K562 (cell line): ENCODE results near the gene IRAK2. TPM values are rescaled to one million over a fixed set of nuclear protein-coding genes. Genes with fewer than 3 reads are reported as not detected.

Experiments
- ATF3 ChIP-seq, 2 experiments: fragments of 450-650 bp in 1 of 2; sonication (generic) in 1 of 2; formaldehyde crosslinking in 1 of 2; IDR thresholded peaks in 1 of 2; conservative IDR thresholded peaks in 1 of 2; 2 replicates each; pipeline versions ENCODE4 v1.6.1 to v1.8.1; 2016 to 2023; ENCODE audit warnings: mild to moderate bottlenecking in 2 of 2, moderate library complexity in 2 of 2, inconsistent platforms in 1 of 2, missing genetic modification reagents in 1 of 2
- CBX3 ChIP-seq, 2 experiments: IDR thresholded peaks; 1 replicate in 1 of 2; 2 replicates in 1 of 2; pipeline ENCODE4 v1.6.1; 2012; ENCODE audit warnings: inconsistent platforms in 2 of 2, low read length in 2 of 2, borderline replicate concordance in 1 of 2, control low read depth in 1 of 2
- E2F6 ChIP-seq, 2 experiments: IDR thresholded peaks; 2 replicates each; pipeline ENCODE4 v1.6.1; 2011; ENCODE audit warnings: borderline replicate concordance in 1 of 2, control low read depth in 1 of 2, low read depth in 1 of 2, low read length in 1 of 2, mild to moderate bottlenecking in 1 of 2, mixed read lengths in 1 of 2, moderate library complexity in 1 of 2; ENCODE audit not compliant: insufficient read depth in 1 of 2, insufficient read length in 1 of 2, poor library complexity in 1 of 2, severe bottlenecking in 1 of 2; ENCODE audit errors: extremely low read depth in 1 of 2
- GMEB1 ChIP-seq: fragments of 250-450 bp; sonication (Bioruptor Pico); IDR thresholded peaks from 2 replicates; pipeline ENCODE4 v1.4.0; 2020; ENCODE audit warnings: mild to moderate bottlenecking
- GTF2F1 ChIP-seq: IDR thresholded peaks from 2 replicates; pipeline ENCODE4 v1.6.1; 2011; ENCODE audit warnings: low read depth, low read length, improper control_type of control experiment
- KLF6 ChIP-seq: fragments of 250-450 bp; sonication (Bioruptor Pico); IDR thresholded peaks from 2 replicates; pipeline ENCODE4 v1.4.0; 2020; ENCODE audit warnings: mild to moderate bottlenecking, moderate library complexity, borderline replicate concordance
- MAX ChIP-seq: sonication (generic); formaldehyde crosslinking; IDR thresholded peaks from 2 replicates; pipeline ENCODE4 v1.9.0; 2022; ENCODE audit warnings: mild to moderate bottlenecking, missing genetic modification reagents
- NFYB ChIP-seq: IDR thresholded peaks from 2 replicates; pipeline ENCODE4 v1.6.1; 2011; ENCODE audit warnings: mild to moderate bottlenecking, moderate library complexity; ENCODE audit not compliant: insufficient read length; ENCODE audit errors: extremely low read depth
- PML ChIP-seq: IDR thresholded peaks from 2 replicates; pipeline ENCODE4 v1.6.1; 2012; ENCODE audit warnings: low read length, inconsistent platforms
- RBM14 ChIP-seq: fragments of 200-400 bp; formaldehyde crosslinking; IDR thresholded peaks from 2 replicates; pipeline ENCODE4 v1.6.1; 2018; ENCODE audit warnings: low read depth, mild to moderate bottlenecking, low read length, moderate library complexity, borderline replicate concordance; ENCODE audit not compliant: insufficient read depth
- STAG1 ChIP-seq: sonication (generic); formaldehyde crosslinking; IDR thresholded peaks from 2 replicates; pipeline ENCODE4 v1.5.0; 2020; ENCODE audit warnings: missing genetic modification reagents, borderline replicate concordance
- STAT5B ChIP-seq: fragments of 250-450 bp; sonication (Bioruptor Pico); IDR thresholded peaks from 2 replicates; pipeline ENCODE4 v1.8.0; 2021; ENCODE audit warnings: mild to moderate bottlenecking, inconsistent platforms
- TCF15 ChIP-seq: fragments of 250-450 bp; sonication (Bioruptor Pico); IDR thresholded peaks from 2 replicates; pipeline ENCODE4 v1.8.0; 2022; ENCODE audit warnings: moderate library complexity, mild to moderate bottlenecking, inconsistent platforms
- VEZF1 ChIP-seq: fragments of 200-800 bp; sonication (Bioruptor generic); IDR thresholded peaks from 2 replicates; pipeline ENCODE4 v1.6.1; 2017; ENCODE audit warnings: missing genetic modification characterization, missing compliant biosample characterization
- YY1 ChIP-seq, 3 experiments: IDR thresholded peaks; 2 replicates each; pipeline ENCODE4 v1.6.1; 2011; ENCODE audit warnings: low read length in 2 of 3, mild to moderate bottlenecking in 2 of 3, moderate library complexity in 2 of 3, borderline replicate concordance in 1 of 3, control low read depth in 1 of 3, low read depth in 1 of 3; ENCODE audit not compliant: insufficient read depth in 3 of 3, insufficient replicate concordance in 2 of 3, control insufficient read depth in 1 of 3, insufficient read length in 1 of 3; ENCODE audit errors: extremely low read depth in 1 of 3
- ZNF561 ChIP-seq: fragments of 450-650 bp; formaldehyde crosslinking; conservative IDR thresholded peaks from 2 replicates; pipeline ENCODE4 v1.4.0; 2020; ENCODE audit warnings: mild to moderate bottlenecking, moderate library complexity
- ZNF76 ChIP-seq: fragments of 250-450 bp; sonication (Bioruptor Pico); IDR thresholded peaks from 2 replicates; pipeline ENCODE4 v1.4.0; 2020; ENCODE audit warnings: mild to moderate bottlenecking, moderate library complexity, borderline replicate concordance
- ZNF830 ChIP-seq: fragments of 250-450 bp; sonication (Bioruptor Pico); IDR thresholded peaks from 2 replicates; pipeline ENCODE4 v1.5.0; 2021; ENCODE audit warnings: mild to moderate bottlenecking
- polyA plus RNA-seq, 8 experiments: library from polyadenylated mRNA; depleted of rRNA in 4 of 8; stranded (reverse) in 5 of 8; unstranded in 3 of 8; fragments of >200 nt; fragmentation: Nextera tagmentation in 2 of 8; fragmentation: Illumina TruSeq in 1 of 8; extraction: Ambion mirVana in 2 of 8; extraction: Trizol in 1 of 8; gene quantifications; 2 replicates each; pipeline versions ENCODE4 v1.2.1 to v1.2.3, GENCODE V29; 2011 to 2014; ENCODE audit warnings: inconsistent platforms in 1 of 8, missing spikeins in 1 of 8
- total RNA-seq, 7 experiments: library from RNA; depleted of rRNA in 6 of 7; stranded (reverse); fragments of >200 nt in 6 of 7; fragmentation: Illumina TruSeq in 2 of 7; extraction: Trizol in 2 of 7; gene quantifications; 2 replicates each; pipeline versions ENCODE4 v1.2.1 to v1.2.3, GENCODE V29; 2011 to 2021; ENCODE audit warnings: low replicate concordance in 1 of 7

IRAK2 gene
- total and polyA plus RNA-seq, 9 of the 15 experiments (the other 6 are each of a cell fraction or from before 2014, with no cell fraction given) = 0.42 to 4.4 (median 2.7) TPM

GRCh38 chr3:10248984-10249748, 84.4 kb downstream of the IRAK2 start (continued):
- no peak for TF ChIP-seq GMEB1
- 0 out of 2 replicates have a peak, but pooled peaks have one; percentile 4 for TF ChIP-seq VEZF1 (CRISPR knock-in tag)
- 0 out of 2 replicates have a peak, but pooled peaks have one; percentile 46 for TF ChIP-seq PML
- peak in 1 of 2 experiments; percentile 59 for TF ChIP-seq E2F6 (IDR thresholded peaks at IDR 0.05; ENCODE audit: borderline replicate concordance in 1 of 2, extremely low read depth in 1 of 2, insufficient read depth in 1 of 2, insufficient read length in 1 of 2, low read depth in 1 of 2, low read length in 1 of 2, poor library complexity in 1 of 2, severe bottlenecking in 1 of 2)
- TF ChIP-seq CBX3 (IDR thresholded peaks at IDR 0.05; ENCODE audit: borderline replicate concordance in 1 of 2, low read length in 2 of 2) = no peak
- 0 out of 2 replicates have a peak, but pooled peaks have one; percentile 14 for TF ChIP-seq STAG1 (CRISPR knock-in tag)
- TF ChIP-seq ZNF76 = no peak
- no peak for TF ChIP-seq NFYB
- peak; percentile 27; the same call in 1 of the 2 replicates for TF ChIP-seq KLF6 (CRISPR knock-in tag)
- TF ChIP-seq STAT5B (CRISPR knock-in tag) = no peak
- no peak for TF ChIP-seq ATF3 (IDR thresholded peaks at IDR 0.05)
- peak; percentile 61; the same call in 1 of the 2 replicates for TF ChIP-seq ATF3 (CRISPR knock-in tag; conservative IDR thresholded peaks at IDR 0.05)
- peak in 1 of 3 experiments; percentile 21 for TF ChIP-seq YY1 (IDR thresholded peaks at IDR 0.05; ENCODE audit: borderline replicate concordance in 1 of 3, control insufficient read depth in 1 of 3, extremely low read depth in 1 of 3, insufficient read depth in 3 of 3, insufficient read length in 1 of 3, insufficient replicate concordance in 2 of 3, low read depth in 1 of 3, low read length in 2 of 3)
- 0 out of 2 replicates have a peak, but pooled peaks have one; percentile 27 for TF ChIP-seq TCF15 (CRISPR knock-in tag)
- 0 out of 2 replicates have a peak, but pooled peaks have one; percentile 59 for TF ChIP-seq RBM14
- TF ChIP-seq GTF2F1 = 0 out of 2 replicates have a peak, but pooled peaks have one; percentile 18
- TF ChIP-seq ZNF830 = no peak
- no peak for TF ChIP-seq ZNF561 (CRISPR knock-in tag)
- peak; percentile 37; the same call in 1 of the 2 replicates for TF ChIP-seq MAX
